Stimulated activated CD4-positive, alpha-beta T cell treated with anti-CD3 and anti-CD28 coated beads, Interleukin-2, amount 100 ng/mL, for 4 hours (primary cell): ENCODE results near the gene MUCL3.
"Not testable (repeated sequence)": the region's sequence is repeated elsewhere in the genome, so short reads cannot be mapped to it uniquely, and the experiment has no call there.

Experiments used
- DNase-seq: peaks from one replicate; pipeline ENCODE4 v3.0.0-alpha.2; 2020; ENCODE audit warnings: low read depth

MUCL3 gene

GRCh38 chr6:30910473-30910872, 30.3 kb upstream of the MUCL3 start:
- not testable (repeated sequence) for DNase-seq

GRCh38 chr6:30912746-30913520, 27.8 kb upstream of the MUCL3 start:
- no peak for DNase-seq

- DNase-seq: no peak
Measured at GRCh38 chr6:30913721-30914075, 27.1 kb upstream of the MUCL3 start.

- peak; percentile 78 for DNase-seq
Measured at GRCh38 chr6:30914076-30914853, 26.5 kb upstream of the MUCL3 start, which contains the start of gene VARS2. TSS of gene VARS2 (plus strand) at chr6:30914238. CDS start at chr6:30914837, 599 bp downstream.

GRCh38 chr6:30914854-30915590, 25.8 kb upstream of the MUCL3 start:
- no peak for DNase-seq

GRCh38 chr6:30915591-30915946, 25.2 kb upstream of the MUCL3 start:
- no peak for DNase-seq

GRCh38 chr6:30917041-30917440, 23.7 kb upstream of the MUCL3 start:
- no peak for DNase-seq

GRCh38 chr6:30917487-30917886, 23.3 kb upstream of the MUCL3 start:
- DNase-seq: no peak

- no peak for DNase-seq
Measured at GRCh38 chr6:30918670-30919069, 22.1 kb upstream of the MUCL3 start.

- no peak for DNase-seq
Measured at GRCh38 chr6:30922447-30922852, 18.3 kb upstream of the MUCL3 start.

- DNase-seq: not testable (repeated sequence)
Measured at GRCh38 chr6:30924040-30924627, 16.6 kb upstream of the MUCL3 start.

GRCh38 chr6:30926644-30927043, 14.1 kb upstream of the MUCL3 start:
- no peak for DNase-seq

GRCh38 chr6:30927080-30927479, 13.7 kb upstream of the MUCL3 start:
- DNase-seq: not testable (repeated sequence)

GRCh38 chr6:30928677-30929076, 12.1 kb upstream of the MUCL3 start:
- no peak for DNase-seq

- no peak for DNase-seq
Measured at GRCh38 chr6:30930506-30930905, 10.3 kb upstream of the MUCL3 start.

GRCh38 chr6:30931272-30931671, 9.5 kb upstream of the MUCL3 start:
- no peak for DNase-seq

GRCh38 chr6:30931969-30932645, 8.7 kb upstream of the MUCL3 start, which contains the start of gene SFTA2:
TSS of gene SFTA2 (minus strand) at chr6:30932170. CDS start at chr6:30932096, 74 bp downstream.
- no peak for DNase-seq

- no peak for DNase-seq
Measured at GRCh38 chr6:30932665-30933365, 8.0 kb upstream of the MUCL3 start.

- DNase-seq: no peak
Measured at GRCh38 chr6:30935018-30935417, 5.8 kb upstream of the MUCL3 start.

GRCh38 chr6:30937265-30937664, 3.5 kb upstream of the MUCL3 start:
- DNase-seq: no peak

GRCh38 chr6:30938730-30939129, 2.0 kb upstream of the MUCL3 start:
- no peak for DNase-seq
